Activated T-cell treated with anti-CD3 and anti-CD28 coated beads for 48 hours (primary cell): ENCODE results near the gene DTD1.

Experiments
- DNase-seq: peaks from one replicate; pipeline ENCODE4 v3.0.0-alpha.2; 2020; ENCODE audit warnings: low read depth

The DTD1 gene

DNA sequence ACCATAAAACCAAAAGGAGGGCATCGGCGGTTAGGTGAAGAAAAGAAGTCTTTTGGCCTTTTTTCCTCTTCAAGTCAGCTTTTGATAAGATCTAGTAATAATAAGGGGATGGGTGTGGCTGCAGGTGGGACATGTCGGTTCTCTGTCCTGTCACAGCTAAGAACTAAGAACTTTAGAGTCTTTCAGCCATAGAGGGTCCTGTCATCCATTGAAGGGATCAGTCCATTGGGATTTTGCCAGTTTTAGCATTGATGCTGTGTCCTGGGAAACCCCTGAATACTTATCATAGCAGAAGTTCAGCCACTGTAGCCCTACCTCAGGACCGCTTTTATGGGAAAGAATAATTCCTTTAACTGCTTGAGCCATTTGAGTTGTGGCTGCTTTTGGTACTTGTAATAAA lies 207.5 kb downstream of the DTD1 start:
- no peak for DNase-seq

DNA sequence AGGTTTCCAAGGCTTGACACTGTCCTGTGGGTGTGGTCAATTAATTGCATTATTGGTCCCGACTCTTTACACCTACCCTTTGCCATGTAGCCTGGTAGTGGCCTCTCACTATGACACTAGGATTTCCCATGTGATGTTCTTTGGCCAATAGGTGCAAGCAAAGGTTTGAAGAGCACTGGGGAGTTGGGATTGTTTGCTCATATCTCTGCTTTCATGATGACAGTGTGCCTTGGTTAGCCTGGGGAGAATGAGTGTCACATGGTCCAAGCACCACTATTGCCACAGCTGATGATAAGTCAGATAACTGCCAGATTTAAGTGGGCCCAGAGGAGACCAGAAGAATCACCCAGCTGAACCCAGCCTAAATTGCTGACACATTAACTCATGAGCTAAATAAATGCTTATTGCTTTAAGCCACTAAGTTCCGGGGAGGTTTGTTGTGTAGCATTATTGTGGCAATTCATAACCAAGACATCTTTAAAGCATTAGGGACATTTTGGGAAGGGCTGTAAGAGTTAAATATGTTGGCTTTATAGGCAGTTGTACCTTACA lies 208.5 kb downstream of the DTD1 start:
- DNase-seq, result no peak

DNA sequence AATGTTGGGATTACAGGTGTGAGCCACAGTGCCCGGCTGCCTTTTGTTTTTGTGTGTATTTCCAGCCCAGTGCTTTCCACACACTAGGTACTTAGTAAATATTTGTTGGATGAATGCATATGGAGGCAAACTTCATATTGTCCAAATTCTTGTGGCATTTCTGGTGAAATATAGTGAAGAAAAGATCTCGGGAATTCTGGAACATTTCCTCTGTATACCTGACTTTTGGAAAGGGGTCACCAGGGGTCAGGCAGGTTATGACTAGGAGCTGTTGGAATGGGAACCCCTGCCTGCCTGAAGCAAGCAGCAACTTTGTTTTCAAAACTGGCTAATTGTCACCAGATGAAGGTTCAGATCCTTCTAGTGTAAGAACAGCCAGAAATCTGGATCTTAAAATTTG lies 213.7 kb downstream of the DTD1 start:
- DNase-seq, result no peak

DNA sequence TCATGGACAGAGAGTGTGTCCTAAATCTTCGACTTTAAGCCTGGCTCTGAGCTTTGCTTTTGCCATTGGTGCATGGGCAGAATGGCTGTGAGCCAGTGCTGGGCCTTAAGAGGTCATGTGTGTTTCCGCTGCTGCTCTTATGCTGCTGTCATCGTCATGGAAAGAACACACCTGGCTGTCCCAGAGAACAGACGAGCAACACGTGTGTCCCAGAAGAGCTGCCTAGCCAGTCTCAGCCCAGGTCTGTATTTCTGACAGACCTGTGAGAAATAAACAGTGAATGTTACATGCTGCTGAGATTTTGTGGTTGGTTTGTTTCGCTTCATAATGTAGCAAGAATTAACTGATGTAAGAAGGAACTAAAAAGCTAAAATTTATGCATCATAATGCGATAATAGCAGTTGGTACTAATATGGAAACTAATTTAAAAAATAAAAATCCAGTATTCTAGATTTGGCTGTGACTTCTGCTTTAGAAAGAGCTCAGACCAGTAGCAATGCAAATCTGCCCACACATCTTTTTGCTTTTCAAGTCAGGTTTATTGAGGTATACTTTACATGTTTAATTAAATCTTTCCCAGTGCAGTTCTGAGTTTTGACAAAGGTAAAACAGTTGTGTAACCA lies 214.3 kb downstream of the DTD1 start:
- DNase-seq, result no peak

DNA sequence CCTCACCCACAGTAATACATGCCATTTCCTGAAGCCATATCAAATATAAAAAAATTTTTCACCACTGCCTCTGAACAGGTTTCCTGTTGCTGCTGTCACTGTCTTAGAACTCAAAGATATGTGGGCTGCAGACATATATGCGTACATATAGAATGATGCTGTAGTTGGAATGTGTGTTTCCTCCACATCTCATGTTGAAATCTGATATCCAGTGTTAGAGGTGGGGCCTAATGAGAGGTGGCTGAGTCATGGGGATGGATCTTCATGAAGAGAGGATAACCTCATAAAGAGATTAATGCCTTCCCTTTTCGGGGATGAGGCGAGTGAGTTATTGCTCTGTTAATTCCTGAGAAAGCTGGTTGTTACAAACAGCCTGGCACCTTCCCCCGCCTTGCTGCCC lies 218.0 kb downstream of the DTD1 start:
- DNase-seq, result no peak

DNA sequence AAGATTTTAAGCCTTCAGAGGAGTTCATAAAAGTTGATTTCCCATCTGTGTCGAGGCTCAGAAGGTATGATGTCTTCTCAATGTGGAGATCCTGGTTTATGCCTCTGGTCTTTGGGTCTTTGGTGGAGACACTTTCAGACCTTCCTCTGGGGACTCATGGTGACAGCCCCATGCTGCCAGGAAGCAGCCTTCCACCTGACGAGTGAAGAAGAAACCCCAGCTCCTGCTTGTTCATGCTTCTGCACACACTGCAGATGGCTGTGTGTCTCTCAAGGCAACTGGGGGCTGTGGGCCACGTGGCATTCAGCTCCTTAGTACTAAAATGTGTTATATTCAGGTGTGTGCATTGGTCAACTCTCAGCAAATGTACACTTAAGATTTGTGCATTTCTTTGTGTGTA lies 220.9 kb downstream of the DTD1 start:
- DNase-seq, result no peak

DNA sequence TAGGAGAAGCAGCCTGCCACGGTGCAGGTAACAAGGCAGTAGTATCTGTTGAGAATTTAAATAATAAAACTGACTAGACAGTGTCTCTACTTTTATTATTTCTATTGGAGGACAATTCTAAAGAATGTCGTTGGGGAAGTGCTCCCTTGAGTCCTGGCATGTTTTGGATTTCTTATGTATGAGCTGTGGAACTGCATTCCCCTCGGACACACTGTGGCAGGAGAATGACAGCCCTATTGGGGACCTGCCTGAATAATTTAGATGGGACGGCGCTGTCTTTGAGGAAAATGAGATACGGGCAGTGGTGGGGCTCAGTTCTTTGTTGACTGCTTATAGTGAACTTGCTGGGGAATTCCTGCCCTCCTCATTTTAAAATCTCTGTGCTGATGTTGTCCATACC lies 223.3 kb downstream of the DTD1 start:
- no peak for DNase-seq

DNA sequence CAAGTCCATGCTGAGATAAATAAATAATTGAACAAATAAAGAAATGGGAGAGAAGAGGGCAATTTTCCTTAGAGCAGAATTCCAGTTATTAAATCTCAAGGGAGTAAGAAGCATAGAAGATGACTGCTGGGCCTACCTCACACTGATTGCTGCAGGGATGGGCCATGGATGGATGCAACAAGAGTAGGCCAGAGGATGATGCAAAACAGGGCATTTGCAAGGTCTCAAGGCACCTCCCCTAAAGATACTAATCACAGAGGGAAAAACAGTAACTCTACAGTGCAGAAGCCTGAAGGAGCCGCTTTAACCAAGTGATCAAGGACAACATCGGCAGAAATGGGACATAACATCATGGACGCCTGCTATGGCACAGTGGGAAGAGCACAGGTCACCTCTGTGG lies 224.1 kb downstream of the DTD1 start:
- DNase-seq, result no peak

DNA sequence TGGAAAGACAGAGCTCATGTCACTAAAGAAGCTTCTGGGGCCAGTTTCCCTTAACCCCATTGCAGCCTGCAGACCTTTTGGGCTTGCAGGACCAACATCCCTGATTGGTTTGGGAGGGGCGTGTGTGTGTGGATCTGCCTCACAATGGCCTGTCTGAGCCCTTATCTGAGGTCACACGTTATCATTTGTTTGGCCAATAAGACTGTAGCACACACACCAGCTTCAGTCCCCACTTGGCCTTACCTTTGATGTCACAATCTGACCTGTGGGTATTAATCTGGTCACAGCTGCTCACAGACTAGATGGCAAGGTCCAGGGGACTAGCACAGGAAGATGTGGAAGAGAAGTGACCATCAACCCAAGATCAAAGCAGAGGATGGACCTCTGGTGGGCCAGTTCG lies 225.6 kb downstream of the DTD1 start, which contains the start of gene SCP2D1:
Gene SCP2D1, plus strand, starts transcription at position 301 of the 400 bp plus-strand sequence. Its CDS starts 33 bp downstream, at position 334.
- DNase-seq, result no peak

DNA sequence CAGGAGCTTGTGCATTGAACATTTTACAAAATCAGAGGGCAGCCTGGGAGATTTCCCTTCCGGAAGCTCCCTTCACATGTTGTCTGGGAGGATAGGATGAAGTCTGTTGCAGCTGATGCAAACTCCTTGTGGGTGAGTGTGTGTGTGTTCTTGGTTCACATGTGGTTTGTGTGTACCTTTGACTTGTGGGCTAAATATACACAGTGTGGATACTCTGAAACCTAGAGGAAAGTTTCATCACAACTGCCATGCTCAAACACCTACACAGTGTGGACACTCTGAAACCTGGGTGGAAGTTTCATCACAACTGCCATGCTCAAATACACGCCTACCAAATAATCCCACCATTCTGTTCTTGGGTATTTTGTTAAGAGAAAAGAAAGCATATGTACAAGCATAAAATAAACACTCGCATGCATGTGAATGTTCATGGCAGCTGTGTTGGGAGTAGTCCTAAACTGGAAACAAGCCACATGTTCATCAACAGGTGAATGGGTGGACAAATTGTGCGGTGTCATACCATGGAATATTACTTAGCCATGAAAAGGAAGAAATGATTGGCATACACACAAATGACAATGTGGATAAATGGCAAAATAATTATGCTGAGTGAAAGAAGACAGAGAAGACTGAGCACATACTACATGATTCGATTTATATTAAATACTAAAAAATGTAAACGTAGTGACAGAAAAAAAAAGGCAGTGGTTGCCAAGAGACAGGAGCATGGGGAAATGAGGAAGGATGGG lies 227.5 kb downstream of the DTD1 start:
- DNase-seq, result no peak
